ENCODE measurements around the gene HOXA4.
A peak's percentile ranks its signal among the peaks of the same experiment; 100 is the strongest.

The HOXA4 gene

DNA sequence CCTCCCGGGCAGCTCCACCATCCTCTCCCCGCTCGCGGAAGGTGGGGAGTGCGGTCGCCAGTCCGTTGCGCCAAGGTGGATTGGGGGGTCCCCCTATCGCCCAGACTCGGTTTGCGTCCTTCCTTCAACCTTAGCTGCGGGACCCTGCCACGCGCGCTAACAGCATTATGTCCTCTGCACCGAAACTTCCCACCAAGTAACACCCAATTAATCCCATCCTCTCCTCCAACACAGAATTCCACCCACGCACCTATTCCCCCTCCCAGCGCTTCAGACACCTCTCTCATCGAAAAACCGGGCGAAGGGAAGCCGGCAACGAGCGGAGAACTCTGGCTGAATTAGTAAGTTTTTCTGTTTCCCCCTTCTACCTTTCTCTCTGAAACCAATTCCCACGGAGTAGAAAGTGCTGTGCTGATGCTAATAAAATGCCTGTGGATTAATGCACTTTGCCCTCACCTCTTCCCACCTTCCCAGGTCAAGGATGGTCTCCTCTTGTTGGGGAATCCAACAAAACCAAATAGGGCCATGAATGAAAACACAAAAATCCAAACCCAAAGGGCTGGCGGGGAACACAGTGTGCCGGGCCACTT, 20.9 kb upstream of the HOXA4 start:
- in situ Hi-C loops (cut with MboI; ENCODE audit: low pct_unique_long_range_greater_than_20kb, low sequenced_read_pairs, unreplicated experiment), result loop anchor here (10.0 to 25.0 kb wide), 2 partner anchors 93 to 789 kb away; partner anchors contain the start of gene EVX1
- TF ChIP-seq, protein P1, sequence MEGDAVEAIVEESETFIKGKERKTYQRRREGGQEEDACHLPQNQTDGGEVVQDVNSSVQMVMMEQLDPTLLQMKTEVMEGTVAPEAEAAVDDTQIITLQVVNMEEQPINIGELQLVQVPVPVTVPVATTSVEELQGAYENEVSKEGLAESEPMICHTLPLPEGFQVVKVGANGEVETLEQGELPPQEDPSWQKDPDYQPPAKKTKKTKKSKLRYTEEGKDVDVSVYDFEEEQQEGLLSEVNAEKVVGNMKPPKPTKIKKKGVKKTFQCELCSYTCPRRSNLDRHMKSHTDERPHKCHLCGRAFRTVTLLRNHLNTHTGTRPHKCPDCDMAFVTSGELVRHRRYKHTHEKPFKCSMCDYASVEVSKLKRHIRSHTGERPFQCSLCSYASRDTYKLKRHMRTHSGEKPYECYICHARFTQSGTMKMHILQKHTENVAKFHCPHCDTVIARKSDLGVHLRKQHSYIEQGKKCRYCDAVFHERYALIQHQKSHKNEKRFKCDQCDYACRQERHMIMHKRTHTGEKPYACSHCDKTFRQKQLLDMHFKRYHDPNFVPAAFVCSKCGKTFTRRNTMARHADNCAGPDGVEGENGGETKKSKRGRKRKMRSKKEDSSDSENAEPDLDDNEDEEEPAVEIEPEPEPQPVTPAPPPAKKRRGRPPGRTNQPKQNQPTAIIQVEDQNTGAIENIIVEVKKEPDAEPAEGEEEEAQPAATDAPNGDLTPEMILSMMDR (IDR thresholded peaks at IDR 0.05; ENCODE audit: extremely low read depth, insufficient read depth, missing control alignments), result no peak
- DNase-seq (ENCODE audit: low spot score), result no peak

DNA sequence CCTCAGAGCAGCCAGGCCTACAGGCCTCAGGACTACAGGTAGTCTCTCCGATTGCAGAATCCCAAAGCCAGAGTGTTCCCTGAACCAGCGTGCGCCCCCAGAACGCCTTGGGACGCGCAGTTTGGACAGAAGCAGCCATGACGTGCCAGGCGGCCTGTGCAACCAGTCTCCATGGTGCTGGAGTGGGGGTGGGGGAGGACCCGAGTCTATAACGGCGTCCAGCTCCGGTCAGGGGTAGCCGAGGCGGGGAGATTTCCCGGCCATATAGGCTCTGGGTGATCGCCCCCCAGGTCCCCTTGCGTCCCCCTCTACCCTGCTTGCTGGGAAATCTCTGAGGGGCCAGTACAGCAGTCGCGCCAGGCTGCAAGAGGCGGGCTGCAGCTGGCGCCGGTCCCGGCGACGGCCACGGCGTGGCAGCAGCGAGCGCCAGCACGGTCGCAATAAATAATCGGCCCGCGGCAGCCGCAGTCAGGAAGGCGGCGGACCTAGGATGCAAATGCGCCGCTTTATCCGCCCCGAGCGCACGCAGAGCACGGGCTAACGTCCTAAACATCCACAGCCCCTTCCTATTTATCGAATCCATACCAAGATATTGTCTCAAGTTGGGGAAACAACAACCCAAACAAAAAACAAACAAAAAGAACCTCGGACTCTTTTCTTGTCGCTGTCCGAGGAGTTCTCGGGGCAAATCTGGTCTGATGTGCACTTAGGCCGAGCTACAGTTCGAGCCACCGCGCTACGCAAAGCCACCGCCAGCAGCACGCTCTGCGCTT, 20.2 kb upstream of the HOXA4 start:
- DNase-seq (ENCODE audit: low spot score), result peak; percentile 93
- TF ChIP-seq, protein P1 (IDR thresholded peaks at IDR 0.05; ENCODE audit: extremely low read depth, insufficient read depth, missing control alignments), result peak; percentile 93
- in situ Hi-C loops (cut with MboI; ENCODE audit: low pct_unique_long_range_greater_than_20kb, low sequenced_read_pairs, unreplicated experiment), result loop anchor here (10.0 to 25.0 kb wide), 2 partner anchors 94 to 788 kb away; partner anchors contain the start of gene EVX1

- in situ Hi-C loops (cut with MboI; ENCODE audit: low pct_unique_long_range_greater_than_20kb, low sequenced_read_pairs, unreplicated experiment), result loop anchor here (10.0 to 25.0 kb wide), 2 partner anchors 95 to 788 kb away; partner anchors contain the start of gene EVX1
- no peak for DNase-seq (ENCODE audit: low spot score)
- TF ChIP-seq, protein P1 (IDR thresholded peaks at IDR 0.05; ENCODE audit: extremely low read depth, insufficient read depth, missing control alignments), result no peak
These were observed 19.4 kb upstream of the HOXA4 start for GRCh38 chr7:27149842-27150567.

- in situ Hi-C loops (cut with MboI; ENCODE audit: low pct_unique_long_range_greater_than_20kb, low sequenced_read_pairs, unreplicated experiment), result no loop called here
- TF ChIP-seq, protein P1 (IDR thresholded peaks at IDR 0.05; ENCODE audit: extremely low read depth, insufficient read depth, missing control alignments), result no peak
- DNase-seq (ENCODE audit: low spot score), result no peak
These were observed 18.4 kb upstream of the HOXA4 start for GRCh38 chr7:27148756-27149641.

- no peak for DNase-seq (ENCODE audit: low spot score)
- TF ChIP-seq, protein P1 (IDR thresholded peaks at IDR 0.05; ENCODE audit: extremely low read depth, insufficient read depth, missing control alignments), result no peak
- in situ Hi-C loops (cut with MboI; ENCODE audit: low pct_unique_long_range_greater_than_20kb, low sequenced_read_pairs, unreplicated experiment), result no loop called here
These were observed 17.6 kb upstream of the HOXA4 start for GRCh38 chr7:27148031-27148755.
